PC-9 (cell line): ENCODE measurements around the gene AKAP3. TPM values are rescaled to one million over a fixed set of nuclear protein-coding genes. Genes with fewer than 3 reads are reported as not detected.

Experiments used
- BruUV-seq: library from RNA; stranded (reverse); fragments of 400-500 nt; replicated peaks from 2 replicates; lab custom pipeline; 2021; lab: Mats Ljungman, UMichigan
- CTCF ChIA-PET: fragments of 300-600 bp; sonication (Branson Sonifier 250); formaldehyde crosslinking; loops from one replicate; lab custom pipeline; 2022; ENCODE audit warnings: antibody characterized with exemption; lab: Charles Lee
- POLR2A ChIA-PET: fragments of 300-600 bp; sonication (Branson Sonifier 250); formaldehyde crosslinking; loops from one replicate; lab custom pipeline; 2022; ENCODE audit warnings: antibody characterized with exemption; ENCODE audit not compliant: unreplicated experiment; lab: Charles Lee
- DNase-seq, 2 experiments: peaks; one replicate each; pipeline versions ENCODE4 v3.0.0 to v3.0.0-alpha.2; 2015 to 2022; ENCODE audit warnings: mixed read lengths in 1 of 2
- H2AFZ ChIP-seq: fragments of 200-600 bp; sonication (generic); 2 replicates; pipeline ENCODE4 v1.8.1; 2017; ENCODE audit warnings: antibody characterized with exemption
- H3F3A ChIP-seq: fragments of 200-600 bp; sonication (generic); 2 replicates; pipeline ENCODE4 v1.8.1; 2017; ENCODE audit warnings: antibody characterized with exemption, mild to moderate bottlenecking, low read depth; ENCODE audit not compliant: insufficient read depth
- H3K27ac ChIP-seq: fragments of 200-600 bp; sonication (generic); 2 replicates; pipeline ENCODE4 v1.6.1; 2016; ENCODE audit warnings: mixed run types
- H3K27me3 ChIP-seq: fragments of 200-600 bp; sonication (generic); 2 replicates; pipeline ENCODE4 v1.6.1; 2016; ENCODE audit warnings: low read depth, mixed run types; ENCODE audit not compliant: insufficient read depth
- H3K36me3 ChIP-seq: fragments of 200-600 bp; sonication (generic); 2 replicates; pipeline ENCODE4 v1.6.1; 2016; ENCODE audit warnings: low read depth, mixed run types
- H3K4me1 ChIP-seq: fragments of 200-600 bp; sonication (generic); replicated peaks from 2 replicates; pipeline ENCODE4 v1.6.1; 2016; ENCODE audit warnings: mixed run types; ENCODE audit not compliant: insufficient read depth
- H3K4me2 ChIP-seq: fragments of 200-600 bp; sonication (generic); 2 replicates; pipeline ENCODE4 v1.6.1; 2017; ENCODE audit warnings: mixed run types
- H3K4me3 ChIP-seq: fragments of 200-600 bp; sonication (generic); 2 replicates; pipeline ENCODE4 v1.6.1; 2016; ENCODE audit warnings: mixed run types
- H3K79me2 ChIP-seq: fragments of 200-600 bp; sonication (generic); 2 replicates; pipeline ENCODE4 v1.6.1; 2017; ENCODE audit warnings: low read depth, mixed run types
- H3K9me2 ChIP-seq: fragments of 200-600 bp; sonication (generic); 2 replicates; pipeline ENCODE4 v1.8.1; 2017; ENCODE audit warnings: mild to moderate bottlenecking; ENCODE audit not compliant: insufficient read depth
- H3K9me3 ChIP-seq: fragments of 200-600 bp; sonication (generic); 2 replicates; pipeline ENCODE4 v1.8.1; 2016; ENCODE audit warnings: low read depth; ENCODE audit not compliant: insufficient read depth
- H4K20me1 ChIP-seq: fragments of 200-600 bp; sonication (generic); 2 replicates; pipeline ENCODE4 v1.8.1; 2017; ENCODE audit not compliant: insufficient read depth
- CTCF ChIP-seq: fragments of 200-600 bp; sonication (generic); conservative IDR thresholded peaks from 2 replicates; pipeline ENCODE4 v1.6.1; 2017; ENCODE audit warnings: mixed run types, antibody characterized with exemption, mild to moderate bottlenecking, moderate library complexity
- EZH2 ChIP-seq: fragments of 200-600 bp; sonication (generic); IDR thresholded peaks from 2 replicates; pipeline ENCODE4 v1.8.0; 2017; ENCODE audit warnings: antibody characterized with exemption, low read depth
- intact Hi-C: fragments of 100-400 bp; cut with micrococcal nuclease; formaldehyde crosslinking; loops from one replicate; pipeline ENCODE4 v1.10.0; 2022; ENCODE audit not compliant: unreplicated experiment
- total RNA-seq: library from RNA; stranded (reverse); gene quantifications from 2 replicates; pipeline ENCODE4 v1.2.3, GENCODE V29; 2021

AKAP3 gene
- total RNA-seq, 1 experiment from 2014 or later = 2.1 TPM

GRCh38 chr12:4681732-4682131 lies 32.9 kb upstream of the AKAP3 start:
- no peaks in the 10 kb centered on the region; the same call in 1 of the 2 replicates for H4K20me1 ChIP-seq
- no peaks in the 10 kb centered on the region for H3K9me2 ChIP-seq
- ChIA-PET CTCF (no interaction called here), POLR2A (no interaction called here)
- H3K79me2 ChIP-seq = no peaks in the 10 kb centered on the region
- intact Hi-C loops = no loop called here
- H3K27ac ChIP-seq = no peak overlapping the region
- peaks cover 14% of the 10 kb centered on the region for H3K36me3 ChIP-seq
- TF ChIP-seq CTCF (no peak), EZH2 (no peak)
- no peak overlapping the region for H2AFZ ChIP-seq
- no peaks in the 10 kb centered on the region for H3F3A ChIP-seq
- H3K4me3 ChIP-seq = no peak overlapping the region
- no peaks in the 10 kb centered on the region for H3K27me3 ChIP-seq
- H3K4me1 ChIP-seq = no peaks in the 10 kb centered on the region
- DNase-seq = no peak
- no TSS peak for BruUV-seq
- no peak overlapping the region for H3K4me2 ChIP-seq
- H3K9me3 ChIP-seq = no peaks in the 10 kb centered on the region

- Histone ChIP-seq H3K4me3 (no peak overlapping the region), H4K20me1 (no peaks in the 10 kb centered on the region), H3K36me3 (0 out of 2 replicates have a peak, but pooled peaks cover 6% of the 10 kb centered on the region), H3K79me2 (no peaks in the 10 kb centered on the region), H3K4me2 (no peak overlapping the region), H3K9me3 (no peaks in the 10 kb centered on the region), H3F3A (no peaks in the 10 kb centered on the region), H3K27me3 (no peaks in the 10 kb centered on the region), H2AFZ (no peak overlapping the region), H3K27ac (no peak overlapping the region), H3K9me2 (no peaks in the 10 kb centered on the region), H3K4me1 (no peaks in the 10 kb centered on the region)
- TF ChIP-seq EZH2 = no peak
- TF ChIP-seq CTCF = no peak
- CTCF ChIA-PET = no interaction called here
- no peak for DNase-seq
- BruUV-seq = no TSS peak
- POLR2A ChIA-PET = no interaction called here
- intact Hi-C loops = no loop called here
These were observed 30.9 kb upstream of the AKAP3 start for GRCh38 chr12:4679711-4680110.

- no peak overlapping the region for H3K4me2 ChIP-seq
- no peaks in the 10 kb centered on the region for H3K9me2 ChIP-seq
- no peak for DNase-seq
- POLR2A ChIA-PET = no interaction called here
- no peaks in the 10 kb centered on the region for H4K20me1 ChIP-seq
- intact Hi-C loops = no loop called here
- H3K36me3 ChIP-seq = peaks cover 51% of the 10 kb centered on the region
- H3K79me2 ChIP-seq = no peaks in the 10 kb centered on the region
- no peaks in the 10 kb centered on the region for H3K4me1 ChIP-seq
- no peak overlapping the region for H3K27ac ChIP-seq
- H3K27me3 ChIP-seq = no peaks in the 10 kb centered on the region
- TF ChIP-seq EZH2 (no peak), CTCF (no peak)
- H3K9me3 ChIP-seq = no peaks in the 10 kb centered on the region
- H3F3A ChIP-seq = no peaks in the 10 kb centered on the region
- CTCF ChIA-PET = no interaction called here
- H3K4me3 ChIP-seq = no peak overlapping the region
- H2AFZ ChIP-seq = no peak overlapping the region
- BruUV-seq = no TSS peak
These were observed 16.4 kb upstream of the AKAP3 start for GRCh38 chr12:4665236-4665635.
